HT1080 (cell line): ENCODE measurements around the gene ETFA. TPM values are rescaled to one million over a fixed set of nuclear protein-coding genes. Genes with fewer than 3 reads are reported as not detected.
A peak's percentile ranks its signal among the peaks of the same experiment; 100 is the strongest.

Experiments used
- DNase-seq: peaks from one replicate; pipeline ENCODE4 v3.0.0-alpha.2; 2015; ENCODE audit warnings: low read depth
- polyA plus RNA-seq, 2 experiments: library from polyadenylated mRNA; depleted of rRNA; stranded (reverse); fragments of >200 nt; gene quantifications; 2 replicates each; pipeline ENCODE4 v1.2.3, GENCODE V29; 2015
- total RNA-seq: library from RNA; depleted of rRNA; stranded (reverse); fragments of >200 nt; shearing (Covaris generic); gene quantifications from 2 replicates; pipeline ENCODE4 v1.2.3, GENCODE V29; 2014; rRNA removed

ETFA gene
- 130 and 131 TPM in 2 replicates for total RNA-seq
- polyA plus RNA-seq (2015; cell fraction: cytosol; rRNA removed), result 119 and 128 TPM in 2 replicates
- polyA plus RNA-seq (2015; cell fraction: nucleus; rRNA removed), result 89.3 and 94.1 TPM in 2 replicates

DNA sequence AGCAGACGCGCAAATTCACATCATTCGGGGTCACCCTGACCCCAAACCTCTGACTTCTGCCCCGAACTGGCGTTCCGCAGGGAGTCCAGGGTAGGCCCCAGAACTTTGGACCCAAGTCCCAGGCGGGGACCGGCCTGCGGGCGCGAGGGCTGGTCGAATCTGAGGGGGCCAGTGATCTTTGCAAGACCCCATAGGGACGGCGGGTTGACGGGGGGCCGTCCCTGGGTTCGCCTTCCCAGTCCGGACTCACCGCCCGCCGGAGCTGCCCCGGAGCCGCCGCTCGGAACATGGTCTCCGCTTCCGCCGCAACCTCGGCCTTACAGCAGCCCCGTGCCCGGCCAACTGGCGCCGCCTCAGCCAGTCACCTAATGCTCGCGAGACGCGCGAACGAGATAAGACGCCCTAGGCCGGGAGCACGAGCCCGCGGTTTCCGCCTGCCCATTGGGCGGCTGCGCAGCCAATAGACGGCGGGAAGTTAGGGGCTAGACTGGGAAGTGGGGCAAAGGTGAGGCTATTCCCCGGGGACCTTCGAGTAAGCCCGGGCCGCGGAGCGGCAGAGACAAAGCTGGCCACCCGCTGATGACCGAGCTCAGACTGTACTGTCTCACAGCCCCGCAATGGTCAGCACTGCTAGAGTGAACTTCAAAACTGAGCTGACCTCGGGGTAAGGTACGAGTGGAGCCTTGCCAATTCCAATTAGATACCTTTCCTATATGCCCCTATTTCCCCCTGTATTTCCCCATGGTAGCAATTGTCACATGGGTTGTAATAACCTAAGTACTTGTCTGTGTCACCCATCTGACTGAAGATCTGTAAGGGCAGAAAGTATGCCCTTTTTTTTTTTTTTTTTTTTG is at the start of gene ETFA:
TSS of gene ETFA (minus strand) at position 370 of the 854 bp plus-strand sequence. CDS start at position 289, 81 bp downstream.
- DNase-seq, result peak; percentile 94

DNA sequence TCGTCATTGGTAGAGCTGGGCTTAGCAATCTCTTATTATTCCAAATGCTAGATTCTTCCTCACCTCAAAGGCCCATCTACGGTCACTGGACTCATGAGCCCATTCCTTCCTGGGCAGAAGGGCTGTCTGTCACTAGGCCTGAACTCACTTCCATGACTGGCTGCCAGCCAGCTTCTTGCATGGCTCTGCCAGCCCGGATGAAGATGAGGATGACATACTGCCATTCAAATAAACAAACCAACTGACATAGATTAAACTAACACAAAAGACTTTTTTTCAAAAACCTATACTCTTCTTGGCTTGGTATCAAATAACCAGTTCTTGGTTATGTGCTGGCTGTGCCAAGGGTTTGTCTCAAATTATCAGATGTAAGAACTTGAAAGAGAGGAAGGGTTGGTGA is 49.1 kb upstream of the ETFA start:
- peak; percentile 71 for DNase-seq

DNA sequence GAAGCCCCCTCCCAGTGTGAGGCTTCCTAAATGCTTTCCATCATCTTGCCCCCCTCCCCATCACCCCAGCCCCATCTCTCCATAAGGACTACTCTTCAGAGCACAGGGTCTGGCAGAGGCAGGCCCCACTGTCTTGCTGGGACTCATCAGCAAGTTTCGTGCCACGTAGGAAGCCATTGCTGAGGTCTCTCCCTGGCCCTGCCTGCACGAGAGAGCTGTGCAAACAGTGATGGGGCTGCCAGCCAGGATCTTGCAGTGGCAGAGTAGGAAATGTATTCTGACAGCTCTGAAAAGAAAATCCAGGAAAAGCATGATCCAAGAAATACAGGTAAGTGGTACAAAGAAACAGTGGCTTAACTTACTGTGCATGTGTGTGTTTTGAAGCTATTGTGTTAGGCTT is 47.9 kb upstream of the ETFA start:
- no peak for DNase-seq

DNA sequence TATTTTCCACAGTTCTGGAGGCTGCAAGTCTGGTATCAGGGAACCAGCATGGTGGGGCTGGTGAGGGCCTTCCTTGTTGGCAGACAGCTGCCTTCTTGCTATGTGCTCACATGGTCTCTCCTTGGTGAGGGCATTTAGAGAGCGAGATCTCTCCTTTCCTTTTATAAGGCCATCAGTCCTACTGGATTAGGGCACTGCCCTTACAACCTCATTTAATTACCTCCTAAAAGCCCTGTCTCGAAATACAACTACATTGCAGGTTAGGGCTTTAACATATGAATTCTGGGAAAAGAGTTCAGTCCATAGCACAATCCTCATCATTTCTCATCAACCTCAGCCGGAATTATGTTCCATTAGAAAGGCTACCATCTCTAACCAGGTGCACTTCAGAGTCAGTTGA is 47.2 kb upstream of the ETFA start:
- no peak for DNase-seq

DNA sequence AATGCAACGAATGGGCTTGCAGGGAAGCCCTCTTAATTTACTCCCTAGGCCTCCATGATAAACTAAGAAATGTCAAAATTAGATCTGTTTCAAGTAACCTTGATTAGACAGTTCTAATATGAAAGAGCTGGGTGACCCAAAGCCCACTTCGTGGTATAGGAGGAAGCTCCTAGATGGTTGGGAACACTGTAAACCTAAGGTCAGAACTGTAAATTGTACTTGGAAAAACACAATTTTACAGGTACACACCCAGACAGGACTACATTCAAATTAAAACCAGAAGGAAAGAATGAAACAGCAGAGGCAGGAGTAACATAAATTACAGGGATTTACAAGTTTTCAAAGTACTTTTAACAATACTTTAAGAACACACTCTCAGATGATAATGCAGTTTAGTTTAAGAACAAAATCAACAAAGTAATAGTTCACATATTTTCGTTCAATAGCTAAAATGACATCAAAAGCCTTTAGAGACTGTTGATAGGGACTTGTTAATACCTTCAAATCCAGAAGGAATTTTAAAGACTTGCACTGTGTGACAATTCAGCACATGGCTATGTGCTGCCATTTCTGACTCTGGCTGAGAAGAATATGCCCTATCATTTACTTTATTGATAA is 43.7 kb upstream of the ETFA start:
- DNase-seq, result no peak

DNA sequence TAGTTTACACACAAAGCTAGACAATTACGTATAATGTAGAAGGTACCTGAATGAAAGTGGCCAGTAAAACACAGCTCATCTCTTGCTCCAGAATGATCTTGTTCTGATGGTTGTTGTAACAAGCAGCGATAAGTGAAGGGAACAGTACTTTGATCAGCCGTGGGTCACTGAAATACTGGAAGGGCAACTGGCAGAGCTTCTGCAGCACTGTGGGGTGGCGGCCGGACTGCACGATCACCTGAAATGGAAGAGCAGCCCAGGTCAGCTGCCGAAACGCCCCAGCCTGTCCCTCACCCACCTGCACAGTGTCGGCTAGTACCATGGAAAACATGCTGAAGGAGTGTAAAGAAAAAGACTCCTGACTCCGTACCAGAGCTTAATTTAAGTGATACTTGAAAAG is 42.6 kb upstream of the ETFA start:
- DNase-seq, result no peak

DNA sequence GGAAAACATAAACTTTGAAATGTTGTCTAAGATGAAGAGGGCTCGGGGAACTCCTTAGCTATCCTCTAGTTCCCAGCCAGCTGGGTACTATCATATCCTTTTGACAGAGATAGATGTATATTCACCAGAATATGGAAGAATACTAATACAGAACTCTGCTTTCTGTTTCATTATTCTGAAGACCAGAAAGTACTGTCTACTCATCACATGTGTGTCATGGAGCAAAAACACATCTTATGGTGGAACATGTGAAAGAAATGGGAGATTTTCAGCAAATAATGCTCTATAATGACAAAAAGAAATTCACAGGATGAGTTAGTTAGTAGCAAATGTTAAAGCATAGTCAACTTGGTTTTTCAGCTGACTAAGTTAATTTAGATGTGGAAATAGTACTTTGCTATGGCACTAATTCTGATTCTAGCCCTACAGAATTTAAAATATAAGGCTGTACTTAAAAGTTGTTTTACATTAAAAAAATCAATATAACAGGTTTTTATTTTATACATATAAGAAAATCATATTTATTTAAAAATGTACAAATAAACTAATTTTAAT is 41.8 kb upstream of the ETFA start:
- no peak for DNase-seq

DNA sequence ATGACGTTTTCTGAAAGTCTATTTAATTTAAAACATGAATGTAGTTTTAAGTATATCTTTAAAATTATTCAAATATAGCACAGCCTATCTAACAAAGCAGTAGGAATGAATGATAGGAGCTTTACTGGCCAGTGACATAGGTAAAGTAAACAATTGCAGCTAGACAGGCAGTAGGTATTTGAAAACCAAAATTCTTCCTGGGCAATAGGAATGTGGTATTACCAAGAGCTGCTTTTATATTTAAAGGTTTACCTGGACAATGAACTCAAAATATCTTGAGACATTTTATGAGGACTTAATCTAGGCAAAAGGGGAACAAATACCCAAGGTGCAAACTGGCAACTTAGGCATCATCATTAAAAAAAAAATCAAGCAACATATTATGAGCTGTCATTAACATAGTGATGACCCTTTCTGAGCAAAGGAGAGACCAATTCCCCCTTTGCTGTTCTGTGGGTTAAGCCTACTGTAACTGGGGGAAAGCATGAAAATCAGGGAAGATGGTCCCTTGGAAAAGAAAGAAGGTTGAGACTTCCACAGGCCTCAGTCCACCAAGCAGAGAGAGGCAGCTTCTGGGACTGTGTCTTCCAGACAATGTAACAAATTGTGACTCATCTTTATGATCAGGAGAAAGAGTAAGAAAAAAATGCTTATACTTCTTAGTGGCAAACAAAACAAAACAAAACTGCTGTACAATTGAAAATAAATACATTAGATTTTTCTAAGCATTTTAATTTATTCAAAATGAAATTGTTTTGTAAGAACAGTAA is 38.2 kb upstream of the ETFA start:
- DNase-seq, result no peak

DNA sequence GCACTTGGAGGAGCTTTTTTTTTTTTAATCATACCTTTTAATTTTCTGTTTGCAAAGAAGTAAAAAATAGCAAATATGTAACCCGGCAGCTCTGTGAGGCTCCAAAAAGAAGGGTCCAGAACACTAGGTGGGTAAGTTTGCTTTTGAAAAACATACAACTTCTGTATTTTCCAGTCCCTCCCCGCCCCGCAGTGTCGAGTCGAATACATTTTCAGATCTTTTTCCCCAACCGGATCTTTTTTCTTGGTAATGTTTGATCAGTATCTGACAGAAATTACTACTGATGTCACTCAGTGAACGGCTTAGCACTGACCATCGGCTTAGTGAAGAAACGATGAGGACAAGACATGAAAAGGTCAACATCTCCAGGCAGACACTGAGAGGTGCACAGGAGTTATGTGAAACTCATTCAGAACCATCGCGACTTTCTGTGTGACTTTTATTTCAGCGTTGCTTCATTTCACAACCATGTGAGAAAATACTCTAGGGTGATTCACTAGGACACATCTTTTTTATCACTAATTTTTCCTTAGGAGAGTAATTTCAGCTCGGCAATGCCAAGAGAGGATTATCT is 36.3 kb upstream of the ETFA start:
- DNase-seq, result no peak

DNA sequence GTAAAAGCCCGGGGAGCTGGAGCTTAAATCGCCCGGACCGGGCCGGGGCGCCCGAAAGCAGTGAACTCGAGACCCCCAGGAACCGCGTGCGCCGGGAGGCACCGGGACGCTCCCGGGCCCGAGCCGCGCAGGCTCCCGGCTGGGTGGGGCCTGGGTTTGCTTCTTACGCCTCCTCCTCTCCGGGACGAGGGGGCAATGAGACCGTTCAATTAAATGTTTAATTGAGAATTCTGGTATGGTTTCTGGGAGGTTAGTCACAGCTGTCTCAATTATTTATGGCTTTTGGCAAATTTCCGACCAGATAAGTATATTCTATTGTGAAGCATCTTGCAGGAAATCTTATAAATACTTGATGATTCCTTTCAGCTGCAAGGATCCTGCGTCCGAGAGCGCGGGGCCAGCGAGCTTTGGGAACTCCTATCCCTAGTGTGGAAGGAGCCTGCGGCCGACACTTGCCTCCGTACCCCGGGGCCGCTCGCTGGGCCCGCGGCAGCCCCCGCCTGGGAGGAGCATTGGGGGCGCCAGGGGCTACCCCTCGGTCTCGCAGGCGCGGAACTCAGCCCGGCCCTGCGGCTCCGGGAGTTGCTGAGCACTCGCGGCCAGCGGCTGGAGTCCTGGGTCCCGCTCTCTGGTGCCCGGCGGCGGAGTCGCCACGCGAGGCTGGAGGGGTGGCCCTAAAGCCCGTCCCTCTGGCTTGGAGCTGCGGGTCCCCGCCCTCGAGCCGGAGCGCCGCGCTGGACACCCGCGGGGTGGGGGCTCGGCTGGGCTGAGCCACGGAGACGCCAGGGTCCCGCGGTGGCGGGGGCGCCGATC is 35.6 kb upstream of the ETFA start:
- no peak for DNase-seq

DNA sequence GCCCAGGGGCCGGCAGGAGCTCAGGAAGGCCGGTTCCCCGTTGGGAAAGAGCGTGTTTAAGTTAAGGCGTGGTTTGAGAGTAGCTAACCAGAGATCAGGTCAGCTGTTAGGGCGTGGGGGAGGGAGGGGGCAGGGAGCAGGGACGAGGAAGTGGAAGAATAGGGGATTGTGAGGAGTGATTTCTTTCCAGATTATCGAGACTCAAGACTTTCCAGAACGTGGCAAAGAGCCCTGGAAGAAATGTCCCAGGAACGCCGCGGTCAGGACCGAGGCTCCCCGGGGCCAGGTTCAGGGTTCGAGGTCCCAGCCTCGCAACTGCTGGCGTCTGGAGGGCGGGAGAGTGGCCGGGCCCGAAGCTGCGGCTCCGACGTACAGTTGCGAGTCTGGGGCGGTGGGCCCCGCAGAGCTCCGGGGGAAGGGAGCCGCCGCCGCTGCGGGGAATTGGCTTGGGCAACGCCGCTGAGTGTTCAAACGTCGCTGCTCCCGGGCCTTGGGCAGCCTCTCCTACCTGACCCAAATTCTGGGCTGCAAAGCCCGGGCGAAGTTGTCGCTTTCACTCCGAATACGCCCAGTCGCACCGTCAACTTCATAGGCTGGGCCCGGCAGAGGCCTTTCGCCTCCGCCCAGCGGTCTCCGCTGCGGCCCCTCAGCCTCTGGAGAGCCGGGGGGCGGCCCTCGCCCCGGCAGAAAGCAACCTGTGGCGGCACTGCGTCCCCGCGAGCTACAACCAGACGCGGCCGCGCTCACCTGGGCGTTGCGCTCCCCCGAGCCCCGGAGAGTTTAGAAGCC is 34.8 kb upstream of the ETFA start:
- no peak for DNase-seq

DNA sequence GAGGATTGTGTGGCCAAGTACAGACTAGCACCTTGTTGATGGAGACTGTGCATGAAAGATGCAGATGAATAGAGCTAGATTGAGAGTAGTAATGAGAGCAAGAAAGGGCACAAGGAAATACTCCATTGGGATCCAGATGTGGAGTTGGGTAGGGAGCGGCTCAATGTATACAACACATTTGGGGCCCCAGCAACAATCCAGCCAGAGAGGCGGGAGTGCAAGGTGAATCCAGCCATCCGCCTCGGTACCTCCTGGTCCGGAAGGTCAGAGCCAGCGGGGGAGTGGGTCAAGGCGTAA is 34.3 kb upstream of the ETFA start:
- DNase-seq, result no peak

DNA sequence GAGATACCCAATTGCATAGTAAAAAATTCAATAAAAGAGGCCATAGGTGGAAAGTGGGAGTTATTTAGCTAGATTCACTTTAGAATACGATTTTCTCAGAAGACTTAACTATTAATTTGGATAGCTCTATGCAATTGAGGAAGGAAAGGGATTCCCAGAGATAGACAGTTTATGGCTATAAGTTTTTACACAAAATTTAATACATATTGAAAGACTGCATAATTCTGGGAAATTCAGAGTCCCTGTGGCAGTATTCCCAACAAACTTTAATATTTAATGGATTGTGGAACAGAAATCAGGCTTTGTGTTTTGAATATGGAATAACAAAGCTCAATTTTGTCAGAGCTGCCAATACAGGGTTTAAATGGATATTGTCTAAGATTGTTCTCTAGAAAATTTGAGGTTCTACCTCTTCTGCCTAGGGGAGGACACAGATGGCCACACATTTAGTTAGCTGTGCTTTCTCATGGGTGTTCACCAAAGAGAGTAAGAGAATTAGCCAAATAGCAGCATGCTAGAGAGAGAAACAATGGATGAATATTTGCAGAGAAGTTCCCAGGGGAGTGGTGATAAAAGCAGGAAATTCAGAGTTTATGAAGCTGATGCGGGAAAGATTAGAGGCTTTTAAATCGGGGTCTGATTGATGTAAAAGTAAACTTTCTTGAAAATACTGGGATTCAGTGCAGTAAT is 33.8 kb upstream of the ETFA start:
- no peak for DNase-seq

DNA sequence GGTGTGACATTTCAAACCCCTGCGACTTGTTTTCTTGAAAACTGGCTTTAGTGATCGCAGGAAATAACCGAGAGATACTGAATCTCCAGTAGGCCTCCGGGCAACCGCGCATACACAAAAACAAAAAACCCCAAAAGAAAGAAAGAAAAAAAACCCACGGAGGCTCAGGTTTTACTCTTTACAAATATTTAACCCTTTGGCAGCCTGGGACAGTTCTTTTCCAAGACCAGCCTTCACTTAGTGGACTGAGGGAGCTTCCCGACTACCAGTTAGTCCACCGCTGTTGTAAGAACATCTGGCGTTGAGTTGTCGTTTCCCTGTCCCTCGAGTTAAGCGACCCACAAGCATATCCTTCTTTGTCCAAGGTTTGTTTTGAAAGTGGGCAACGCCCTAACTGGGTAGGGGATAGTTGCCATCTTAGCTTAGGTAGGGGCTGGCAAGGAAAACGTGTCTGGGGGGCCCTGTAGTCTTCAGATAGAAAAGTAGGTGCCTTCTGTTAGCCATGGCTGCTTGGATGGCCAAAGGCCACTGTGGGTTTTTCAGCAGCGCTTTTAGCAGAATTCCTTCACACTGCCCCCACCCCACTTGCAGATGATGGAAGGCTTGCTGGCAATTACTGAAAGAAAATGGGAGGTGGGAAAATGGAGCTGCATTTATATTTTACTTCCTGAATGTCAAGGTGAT is 32.2 kb upstream of the ETFA start:
- no peak for DNase-seq

DNA sequence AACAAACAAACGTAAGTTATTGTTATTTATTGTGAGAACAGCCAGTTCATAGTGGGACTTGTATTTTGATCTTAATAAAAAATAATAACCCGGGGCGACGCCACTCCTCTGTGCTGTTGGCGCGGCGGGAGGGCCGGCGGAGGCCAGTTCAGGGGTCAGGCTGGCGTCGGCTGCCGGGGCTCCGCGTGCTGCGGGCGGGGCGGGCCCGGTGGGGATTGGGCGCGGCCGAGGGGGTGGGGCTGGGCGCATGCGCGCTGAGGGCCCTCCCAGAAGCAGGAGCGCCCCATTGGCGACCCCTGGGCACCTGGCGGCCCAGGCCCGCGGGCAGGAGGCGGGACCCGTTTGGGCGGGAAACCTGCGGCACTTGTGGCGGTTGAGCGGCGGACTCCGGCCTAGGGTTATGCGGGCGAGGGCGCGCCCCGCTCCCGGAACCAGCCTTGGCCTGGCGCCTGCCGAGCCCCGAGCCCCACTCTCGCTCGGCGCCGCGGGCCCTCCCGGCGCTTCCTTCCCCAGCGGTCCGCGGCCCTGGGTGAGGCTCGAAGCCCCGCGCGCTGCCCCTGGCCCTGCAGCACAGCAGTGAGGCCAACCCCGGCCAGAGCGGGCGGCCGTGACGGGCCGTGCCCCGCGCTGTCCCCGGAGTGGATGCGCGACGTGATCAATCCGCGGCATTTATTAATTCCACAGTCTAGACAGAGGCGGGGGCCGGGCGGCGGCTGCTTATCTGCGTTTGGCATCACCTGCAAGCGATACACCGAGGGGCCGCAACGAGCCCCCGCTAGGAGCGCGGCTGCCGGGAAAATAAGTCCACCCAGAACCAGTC is 31.3 kb upstream of the ETFA start:
- DNase-seq, result no peak

DNA sequence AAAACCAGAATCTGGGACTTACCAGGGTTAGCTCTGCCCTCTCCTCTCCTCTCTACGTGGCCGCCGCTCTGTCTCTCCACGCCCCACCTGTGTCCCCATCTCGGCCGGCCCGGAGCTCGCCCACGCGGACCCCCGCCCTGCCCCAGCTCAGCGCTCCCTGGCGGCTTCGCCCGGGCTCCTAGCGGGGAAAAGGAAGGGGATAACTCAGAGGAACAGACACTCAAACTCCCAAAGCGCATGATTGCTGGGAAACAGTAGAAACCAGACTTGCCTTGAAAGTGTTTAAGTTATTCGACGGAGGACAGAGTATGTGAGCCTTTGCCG is 30.8 kb upstream of the ETFA start:
- no peak for DNase-seq

DNA sequence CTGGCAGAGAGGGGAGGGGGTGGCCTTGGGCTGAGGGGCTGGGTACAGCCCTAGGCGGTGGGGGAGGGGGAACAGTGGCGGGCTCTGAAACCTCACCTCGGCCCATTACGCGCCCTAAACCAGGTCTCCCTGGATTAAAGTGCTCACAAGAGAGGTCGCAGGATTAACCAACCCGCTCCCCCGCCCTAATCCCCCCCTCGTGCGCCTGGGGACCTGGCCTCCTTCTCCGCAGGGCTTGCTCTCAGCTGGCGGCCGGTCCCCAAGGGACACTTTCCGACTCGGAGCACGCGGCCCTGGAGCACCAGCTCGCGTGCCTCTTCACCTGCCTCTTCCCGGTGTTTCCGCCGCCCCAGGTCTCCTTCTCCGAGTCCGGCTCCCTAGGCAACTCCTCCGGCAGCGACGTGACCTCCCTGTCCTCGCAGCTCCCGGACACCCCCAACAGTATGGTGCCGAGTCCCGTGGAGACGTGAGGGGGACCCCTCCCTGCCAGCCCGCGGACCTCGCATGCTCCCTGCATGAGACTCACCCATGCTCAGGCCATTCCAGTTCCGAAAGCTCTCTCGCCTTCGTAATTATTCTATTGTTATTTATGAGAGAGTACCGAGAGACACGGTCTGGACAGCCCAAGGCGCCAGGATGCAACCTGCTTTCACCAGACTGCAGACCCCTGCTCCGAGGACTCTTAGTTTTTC is 30.2 kb upstream of the ETFA start:
- no peak for DNase-seq
